ENCODE results near the gene PIAS1.

DNA sequence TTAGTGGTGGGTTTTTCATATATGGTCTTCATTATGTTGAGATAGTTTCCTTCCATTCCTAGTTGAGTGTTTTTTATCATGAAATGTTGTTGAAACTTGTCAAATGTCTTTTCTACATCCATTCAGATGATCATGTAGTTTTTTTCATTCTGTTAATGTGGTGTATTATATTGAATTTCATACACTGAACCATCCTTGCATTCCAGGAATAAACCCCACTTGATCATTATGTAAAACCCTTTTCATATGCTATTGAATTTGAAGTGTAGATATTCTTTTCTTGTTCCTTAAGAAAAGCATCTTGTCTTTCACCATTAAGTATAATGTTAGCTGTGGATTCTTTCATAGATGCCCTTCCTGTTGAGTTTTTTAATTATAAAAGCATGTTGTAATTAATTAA, 42.9 kb downstream of the PIAS1 start:
- TF ChIP-seq, protein P1, sequence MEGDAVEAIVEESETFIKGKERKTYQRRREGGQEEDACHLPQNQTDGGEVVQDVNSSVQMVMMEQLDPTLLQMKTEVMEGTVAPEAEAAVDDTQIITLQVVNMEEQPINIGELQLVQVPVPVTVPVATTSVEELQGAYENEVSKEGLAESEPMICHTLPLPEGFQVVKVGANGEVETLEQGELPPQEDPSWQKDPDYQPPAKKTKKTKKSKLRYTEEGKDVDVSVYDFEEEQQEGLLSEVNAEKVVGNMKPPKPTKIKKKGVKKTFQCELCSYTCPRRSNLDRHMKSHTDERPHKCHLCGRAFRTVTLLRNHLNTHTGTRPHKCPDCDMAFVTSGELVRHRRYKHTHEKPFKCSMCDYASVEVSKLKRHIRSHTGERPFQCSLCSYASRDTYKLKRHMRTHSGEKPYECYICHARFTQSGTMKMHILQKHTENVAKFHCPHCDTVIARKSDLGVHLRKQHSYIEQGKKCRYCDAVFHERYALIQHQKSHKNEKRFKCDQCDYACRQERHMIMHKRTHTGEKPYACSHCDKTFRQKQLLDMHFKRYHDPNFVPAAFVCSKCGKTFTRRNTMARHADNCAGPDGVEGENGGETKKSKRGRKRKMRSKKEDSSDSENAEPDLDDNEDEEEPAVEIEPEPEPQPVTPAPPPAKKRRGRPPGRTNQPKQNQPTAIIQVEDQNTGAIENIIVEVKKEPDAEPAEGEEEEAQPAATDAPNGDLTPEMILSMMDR (IDR thresholded peaks at IDR 0.05), result no peak
- no peak for TF ChIP-seq POLR2A (IDR thresholded peaks at IDR 0.05)
- TF ChIP-seq EP300 (IDR thresholded peaks at IDR 0.05), result no peak

Measured in tibial nerve (tissue), 4 donors.